ENCODE data around the gene NAPG.
"Not testable (repeated sequence)": the region's sequence is repeated elsewhere in the genome, so short reads cannot be mapped to it uniquely, and the experiment has no call there.

- TF ChIP-seq EZH2 (IDR thresholded peaks at IDR 0.05; ENCODE audit: borderline replicate concordance, low read depth, low read length, poor library complexity, severe bottlenecking); CTCF (conservative IDR thresholded peaks at IDR 0.05; ENCODE audit: low read depth, low read length): not testable (repeated sequence)
Observed at GRCh38 chr18:10574412-10574811, 48.6 kb downstream of the NAPG start.
